Cardiac fibroblast (primary cell): Measurements from ENCODE around the gene ADGRG4.
A peak's percentile ranks its signal among the peaks of the same experiment; 100 is the strongest.

Source experiments
- DNase-seq, 2 donors: peaks; one replicate each; pipeline versions ENCODE4 v3.0.0 to v3.0.0-alpha.2; 2010; ENCODE audit warnings: low read depth in 2 of 2
- H3K4me3 ChIP-seq, 2 donors: replicated peaks in 1 of 2; 1 replicate in 1 of 2; 2 replicates in 1 of 2; pipeline ENCODE4 v1.5.1; 2011; ENCODE audit warnings: low read depth in 2 of 2, low read length in 2 of 2, mild to moderate bottlenecking in 2 of 2, moderate library complexity in 1 of 2
- CTCF ChIP-seq: IDR thresholded peaks from one replicate; pipeline ENCODE4 v1.5.1; 2011; ENCODE audit warnings: low read depth, mild to moderate bottlenecking, low read length, inconsistent platforms

Gene ADGRG4

GRCh38 chrX:136376713-136377112, 76.0 kb downstream of the ADGRG4 start:
- DNase-seq, result no peak
- no peak for TF ChIP-seq CTCF
- H3K4me3 ChIP-seq, result no peak overlapping the region

- no peak overlapping the region for H3K4me3 ChIP-seq
- TF ChIP-seq CTCF, result no peak
- no peak for DNase-seq
These were observed 79.4 kb downstream of the ADGRG4 start for GRCh38 chrX:136380010-136380769.

GRCh38 chrX:136386173-136386572, 85.4 kb downstream of the ADGRG4 start:
- DNase-seq, result no peak
- H3K4me3 ChIP-seq, result no peak overlapping the region

GRCh38 chrX:136386826-136387225, 86.1 kb downstream of the ADGRG4 start:
- no peak overlapping the region for H3K4me3 ChIP-seq
- TF ChIP-seq CTCF, result no peak
- no peak for DNase-seq

More at GRCh38 chrX:136386173-136386572, 85.4 kb downstream of the ADGRG4 start:
- TF ChIP-seq CTCF, result no peak

- no peak for DNase-seq
- no peak overlapping the region for H3K4me3 ChIP-seq
- TF ChIP-seq CTCF, result no peak
These were observed 87.3 kb downstream of the ADGRG4 start for GRCh38 chrX:136387951-136388502.

GRCh38 chrX:136390921-136391320, 90.2 kb downstream of the ADGRG4 start:
- no peak for DNase-seq
- no peak overlapping the region for H3K4me3 ChIP-seq
- no peak for TF ChIP-seq CTCF

GRCh38 chrX:136395271-136395670, 94.5 kb downstream of the ADGRG4 start:
- no peak for TF ChIP-seq CTCF
- H3K4me3 ChIP-seq, result no peak overlapping the region
- peak in 1 of 2 donors; percentile 34 for DNase-seq
